Activated CD4-positive, CD25-positive, alpha-beta regulatory T cell (primary cell): ENCODE measurements around the gene C21orf91.
"Not testable (repeated sequence)": the region's sequence is repeated elsewhere in the genome, so short reads cannot be mapped to it uniquely, and the experiment has no call there.

Experiments used
- DNase-seq, 4 experiments: peaks; one replicate each; lab custom pipeline; 2025; lab: John Stamatoyannopoulos, UW

The C21orf91 gene

DNA sequence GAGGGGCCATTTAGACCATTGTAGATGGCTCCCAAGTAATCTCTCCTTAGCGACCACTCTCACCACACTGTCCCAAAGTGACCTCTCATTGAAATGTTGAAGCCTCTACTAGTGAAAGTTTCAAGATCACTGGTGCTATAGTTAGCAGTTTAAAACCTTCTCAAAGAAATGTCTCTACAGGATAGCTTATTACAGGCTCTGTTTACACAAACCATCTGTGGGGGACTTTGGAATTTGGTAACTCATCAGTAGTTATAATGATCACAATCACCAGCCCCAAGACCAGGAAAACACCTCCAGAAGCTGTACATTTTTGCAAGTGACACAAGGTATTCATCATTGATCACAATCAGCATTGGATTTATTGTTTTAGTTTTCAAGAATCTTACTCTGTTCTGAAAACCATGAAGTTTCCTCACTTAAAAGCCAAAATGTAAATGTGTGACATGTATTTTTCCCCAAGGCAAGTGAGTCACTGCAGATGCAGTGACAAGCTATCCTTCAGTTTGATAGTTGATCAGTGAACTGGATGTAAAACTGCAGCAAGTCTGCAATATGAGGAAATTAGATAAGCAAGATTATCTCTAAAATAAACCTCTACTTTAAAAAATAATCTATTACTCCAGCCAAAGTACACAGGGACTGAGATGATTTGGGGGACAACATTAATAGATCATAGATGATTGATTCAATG is 41.9 kb downstream of the C21orf91 start:
- DNase-seq, result no peak

DNA sequence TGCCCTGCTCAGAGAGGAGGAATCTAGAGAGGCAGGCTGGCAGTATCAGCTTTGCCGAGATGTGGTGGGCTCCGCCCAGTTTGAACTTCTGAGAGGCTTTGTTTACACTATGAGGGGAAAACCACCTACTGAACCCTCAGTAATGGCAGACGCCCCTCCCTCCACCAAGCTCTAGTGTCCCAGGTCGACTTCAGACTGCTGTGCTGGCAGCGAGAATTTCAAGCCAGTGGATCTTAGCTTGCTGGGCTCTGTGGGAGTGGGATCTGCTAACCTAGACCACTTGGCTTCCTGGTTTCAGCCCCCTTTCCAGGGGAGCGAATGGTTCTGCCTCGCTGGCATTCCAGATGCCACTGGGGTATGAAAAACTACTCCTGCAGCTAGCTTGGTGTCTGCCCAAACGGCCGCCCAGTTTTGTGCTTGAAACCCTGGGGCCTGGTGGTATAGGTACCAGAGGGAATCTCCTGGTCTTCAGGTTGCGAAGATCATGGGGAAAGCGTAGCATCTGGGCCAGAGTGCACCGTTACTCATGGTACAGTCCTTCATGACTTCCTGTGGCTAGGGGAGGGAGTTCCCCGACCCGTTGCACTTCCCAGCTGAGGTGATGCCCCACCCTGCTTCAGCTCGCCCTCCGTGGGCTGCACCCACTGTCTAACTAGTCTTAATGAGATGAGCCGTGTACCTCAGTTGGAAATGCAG is 43.6 kb downstream of the C21orf91 start:
- peak in 3 of 4 experiments; percentile 18 to 30 (median 23) for DNase-seq

DNA sequence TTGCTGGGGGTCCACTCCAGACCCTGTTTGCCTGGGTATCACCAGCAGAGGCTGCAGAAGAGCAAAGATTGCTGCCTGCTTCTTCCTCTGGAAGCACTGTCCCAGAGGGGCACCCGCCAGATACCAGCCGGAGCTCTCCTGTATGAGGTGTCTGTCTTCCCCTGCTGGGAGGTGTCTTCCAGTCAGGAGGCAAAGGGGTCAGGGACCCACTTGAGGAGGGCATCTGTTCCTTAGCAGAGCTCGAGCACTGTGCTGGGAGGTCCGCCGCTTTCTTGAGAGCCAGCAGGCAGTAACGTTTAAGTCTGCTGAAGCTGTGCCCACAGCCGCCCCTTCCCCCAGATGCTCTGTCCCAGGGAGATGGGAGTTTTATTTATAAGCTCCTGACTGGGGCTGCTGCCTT is 44.1 kb downstream of the C21orf91 start:
- not testable (repeated sequence) for DNase-seq

DNA sequence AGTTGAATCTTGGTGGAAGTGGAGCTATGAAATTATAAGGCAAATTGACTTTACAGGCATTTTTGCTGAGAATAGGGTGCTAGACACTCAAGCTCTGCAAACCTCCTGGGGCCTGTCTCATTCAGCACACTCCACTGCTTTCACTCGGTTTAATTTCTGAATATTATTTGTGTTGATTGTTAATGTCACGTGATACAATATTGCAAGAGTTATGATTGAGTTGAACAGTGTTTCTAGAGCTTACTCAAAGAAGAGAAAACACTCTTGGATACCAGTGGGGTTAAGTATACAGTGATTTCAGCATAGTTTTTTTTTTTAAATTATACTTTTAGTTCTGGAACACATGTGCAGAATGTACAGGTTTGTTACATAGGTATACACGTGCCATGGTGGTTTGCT is 49.7 kb downstream of the C21orf91 start:
- DNase-seq, result no peak

DNA sequence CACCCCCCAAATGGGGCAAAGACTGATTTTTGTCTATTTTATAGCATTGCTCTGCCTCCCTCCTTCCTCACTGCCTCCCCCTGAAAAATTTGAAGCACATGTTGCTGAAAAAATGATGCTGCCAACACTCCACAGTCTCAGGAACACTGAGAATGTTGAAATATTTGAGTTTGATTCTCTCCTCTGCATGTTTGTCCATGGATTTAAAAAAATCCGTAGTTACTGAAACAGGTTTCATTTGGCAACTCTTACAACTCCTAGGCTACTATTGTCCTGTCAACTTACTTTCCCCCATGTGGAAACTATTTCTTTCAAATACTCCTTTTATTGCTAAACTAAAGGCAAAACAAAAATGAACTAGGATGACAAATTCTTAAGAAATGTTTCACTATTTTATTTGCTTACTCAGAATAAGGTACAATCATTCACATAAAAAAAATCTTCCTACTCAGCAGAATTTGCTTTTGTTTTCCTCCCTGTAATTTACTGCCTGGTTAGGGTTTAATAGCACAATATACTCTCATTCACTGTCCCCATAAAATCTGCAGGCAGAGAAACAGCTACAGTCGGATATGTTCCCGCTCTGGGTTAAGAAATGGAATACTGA is 50.2 kb downstream of the C21orf91 start:
- DNase-seq, result no peak

DNA sequence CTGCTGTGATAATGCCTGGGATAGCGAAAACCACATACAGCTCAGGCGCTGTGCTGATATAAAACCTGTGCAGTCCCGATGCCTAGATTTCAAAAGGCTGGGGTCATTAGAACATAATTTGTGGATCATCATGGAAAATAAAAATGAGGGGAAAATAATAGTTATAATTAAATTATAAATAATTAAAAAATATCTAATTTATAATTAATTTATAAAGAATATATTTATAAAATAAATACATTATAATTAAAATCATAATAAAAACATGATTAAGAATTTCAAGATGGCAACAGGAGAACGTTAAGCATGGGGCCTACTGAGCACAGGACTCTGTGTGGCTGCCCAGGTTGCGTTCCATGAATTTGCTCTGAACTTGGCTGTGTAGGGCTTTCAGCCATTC is 53.9 kb downstream of the C21orf91 start:
- no peak for DNase-seq

DNA sequence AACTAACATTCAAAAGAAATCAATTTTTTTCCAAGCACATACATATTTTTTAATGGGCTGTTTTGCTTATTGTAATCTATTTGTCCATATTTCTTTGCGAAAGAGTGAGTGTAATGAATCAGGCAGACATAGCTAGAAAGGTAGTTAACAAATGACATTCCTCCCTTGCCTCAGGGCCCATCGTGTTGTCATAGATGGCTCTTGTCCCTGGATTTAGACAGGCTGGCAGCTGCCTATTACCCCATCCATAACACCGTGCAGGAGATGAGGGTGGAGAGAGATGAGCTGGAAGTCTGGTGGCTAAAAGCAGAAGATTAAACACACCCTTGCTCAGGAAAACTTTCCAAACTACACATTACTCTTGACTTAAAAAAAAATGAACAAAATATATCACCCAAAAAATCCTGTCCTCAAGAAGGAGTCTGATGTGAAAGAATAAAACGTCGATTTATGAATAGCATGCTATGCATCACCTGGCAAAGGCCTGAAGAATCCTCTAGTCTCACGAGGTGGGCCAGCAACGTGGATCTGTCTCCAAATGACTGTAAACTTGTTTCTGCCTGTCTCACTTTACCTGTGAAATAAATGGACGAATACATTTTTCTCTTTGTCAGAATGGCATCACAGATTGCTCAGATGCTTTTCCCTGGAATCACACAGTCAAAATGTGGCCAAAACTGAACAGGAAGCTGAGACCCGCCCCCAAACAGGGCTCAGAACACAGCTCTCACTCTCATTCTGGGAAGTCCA is 55.7 kb downstream of the C21orf91 start:
- no peak for DNase-seq

DNA sequence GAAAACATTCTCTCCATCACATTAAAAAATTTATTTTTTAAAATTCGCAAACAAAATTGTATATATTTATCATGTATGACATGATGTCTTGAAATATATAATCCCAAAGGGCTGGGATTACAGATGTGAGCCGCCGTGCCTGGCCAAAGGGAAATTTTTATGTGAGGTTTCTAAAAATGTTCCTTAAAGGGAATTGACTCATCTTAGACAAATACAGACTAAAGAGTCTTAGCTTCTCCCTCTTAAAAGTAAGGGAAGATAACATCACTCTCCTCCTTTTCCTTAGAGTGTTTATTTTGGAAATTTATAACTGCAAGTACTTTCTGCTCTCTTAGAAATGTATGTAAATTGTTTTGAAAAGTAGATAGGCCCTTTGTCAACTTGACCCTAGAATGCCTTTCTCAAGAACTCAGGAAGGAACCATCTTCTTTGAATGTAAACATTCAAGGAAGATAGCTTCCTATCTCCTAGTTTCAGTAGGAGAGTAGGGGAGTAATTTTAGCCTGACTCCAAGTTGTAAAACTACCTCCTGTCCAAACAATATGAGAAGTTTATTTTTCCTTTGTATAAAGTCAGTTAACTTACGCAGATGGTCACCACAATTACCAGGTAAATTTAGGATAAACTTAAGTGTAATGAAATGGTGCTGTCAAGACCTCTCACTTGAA is 59.5 kb downstream of the C21orf91 start:
- no peak for DNase-seq

DNA sequence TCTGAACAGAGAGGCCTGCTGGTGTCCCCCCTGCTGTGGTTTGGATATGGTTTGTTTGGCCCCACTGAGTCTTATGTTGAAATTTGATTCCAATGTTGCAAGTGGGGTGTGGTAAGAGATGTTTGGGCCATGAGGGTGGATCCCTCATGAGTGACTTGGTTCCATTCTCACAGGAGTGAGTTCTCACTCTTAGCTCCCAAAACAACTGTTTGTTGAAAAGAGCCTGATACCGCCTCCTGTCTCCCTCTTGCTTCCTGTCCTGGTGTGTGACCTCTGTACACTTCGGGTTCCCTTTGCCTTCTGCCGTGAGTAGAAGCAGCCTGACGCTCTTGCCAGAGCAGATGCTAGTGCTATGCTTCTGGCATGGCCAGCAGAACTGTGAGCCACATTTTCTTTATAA is 60.5 kb downstream of the C21orf91 start:
- no peak for DNase-seq

DNA sequence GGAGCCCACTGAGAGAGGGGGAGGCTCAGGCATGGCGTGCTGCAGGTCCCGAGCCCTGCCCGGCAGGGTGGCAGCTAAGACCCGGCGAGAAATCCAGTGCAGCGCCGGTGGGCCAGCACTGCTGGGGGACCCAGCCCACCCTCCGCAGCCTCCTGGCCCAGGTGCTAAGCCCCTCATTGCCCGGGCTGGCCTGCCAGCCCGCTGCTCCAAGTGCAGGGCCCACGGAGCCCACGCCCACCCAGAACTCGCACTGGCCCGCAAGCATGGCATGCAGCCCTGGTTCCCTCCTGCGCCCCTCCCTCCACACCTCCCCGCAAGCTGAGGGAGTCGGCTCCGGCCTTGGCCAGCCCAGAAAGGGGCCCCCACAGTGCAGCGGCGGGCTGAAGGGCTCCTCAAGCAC is 61.5 kb downstream of the C21orf91 start:
- no peak for DNase-seq

DNA sequence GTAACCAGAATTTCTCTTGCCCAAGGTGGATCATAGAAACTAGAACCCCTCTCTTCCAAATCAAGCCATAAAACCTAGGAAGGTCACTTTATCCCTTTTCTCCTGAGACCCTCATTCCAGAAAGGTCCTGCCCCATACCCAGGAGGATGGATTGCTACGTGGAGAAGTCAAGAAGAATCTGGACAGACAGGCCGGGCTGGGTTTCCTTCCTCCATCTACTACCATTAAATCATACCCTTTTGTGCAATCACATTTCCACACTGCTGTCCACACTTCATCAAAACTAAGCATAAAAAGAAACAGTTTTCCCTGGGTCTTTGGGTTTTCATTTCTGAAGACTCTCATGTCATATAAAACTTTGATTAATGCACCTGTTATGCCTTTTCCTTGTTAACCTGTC is 65.4 kb downstream of the C21orf91 start:
- DNase-seq, result no peak

DNA sequence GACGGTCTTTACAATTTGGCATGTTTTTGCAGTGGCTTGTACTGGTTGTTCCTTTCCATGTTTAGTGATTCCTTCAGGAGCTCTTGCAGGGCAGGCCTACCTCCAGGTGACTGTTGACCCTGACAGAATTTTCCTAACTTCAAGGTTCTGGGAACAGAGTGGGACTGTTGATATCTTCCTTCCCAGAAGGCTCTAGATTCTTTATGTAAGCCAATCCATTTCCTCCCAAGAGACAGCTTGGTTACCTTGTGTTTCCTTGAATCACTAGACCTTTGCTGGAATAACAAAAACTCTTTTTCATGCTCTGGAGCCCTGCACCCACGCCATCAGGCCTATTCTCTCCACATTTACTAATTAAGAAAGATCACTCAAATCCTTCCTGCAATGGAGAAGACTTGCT is 67.0 kb downstream of the C21orf91 start:
- DNase-seq, result no peak

DNA sequence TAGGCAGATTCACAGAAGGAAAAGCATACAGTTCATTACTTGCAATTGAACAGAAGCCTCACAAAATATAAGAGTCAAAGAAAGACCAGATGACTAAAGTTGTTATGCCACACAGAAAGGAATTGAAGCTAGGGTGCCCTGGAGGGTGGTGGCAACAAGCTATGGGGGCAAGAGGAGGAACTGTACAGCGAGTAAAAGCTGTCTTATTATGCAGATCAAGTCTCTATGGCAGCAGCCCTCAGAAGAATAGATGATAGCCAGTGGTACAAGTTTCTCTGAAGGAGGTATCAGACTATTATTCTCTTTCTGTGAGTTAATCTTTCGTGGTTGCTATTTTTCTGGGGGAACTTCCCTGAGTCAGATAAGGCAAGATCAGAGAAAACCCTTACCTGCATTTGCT is 72.2 kb downstream of the C21orf91 start:
- no peak for DNase-seq

DNA sequence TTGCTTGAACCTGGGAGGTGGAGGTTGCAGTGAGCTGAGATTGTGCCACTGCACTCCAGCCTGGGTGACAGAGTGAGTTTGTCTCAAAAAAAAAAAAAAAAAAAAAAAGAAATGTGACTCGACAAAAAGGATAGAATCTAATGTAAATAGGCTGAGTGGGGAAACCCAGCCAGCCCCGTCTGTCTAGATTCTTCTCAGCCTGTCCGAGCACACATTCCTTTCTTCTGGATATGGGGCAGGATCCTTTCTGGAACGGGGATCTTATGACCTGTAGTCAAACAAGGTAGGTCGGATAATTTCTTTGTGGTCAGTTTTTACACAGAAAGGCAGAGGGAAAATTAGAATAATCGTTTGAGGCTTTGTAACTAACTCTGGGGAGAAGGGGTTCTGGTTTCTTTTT is 74.1 kb downstream of the C21orf91 start:
- DNase-seq, result no peak

DNA sequence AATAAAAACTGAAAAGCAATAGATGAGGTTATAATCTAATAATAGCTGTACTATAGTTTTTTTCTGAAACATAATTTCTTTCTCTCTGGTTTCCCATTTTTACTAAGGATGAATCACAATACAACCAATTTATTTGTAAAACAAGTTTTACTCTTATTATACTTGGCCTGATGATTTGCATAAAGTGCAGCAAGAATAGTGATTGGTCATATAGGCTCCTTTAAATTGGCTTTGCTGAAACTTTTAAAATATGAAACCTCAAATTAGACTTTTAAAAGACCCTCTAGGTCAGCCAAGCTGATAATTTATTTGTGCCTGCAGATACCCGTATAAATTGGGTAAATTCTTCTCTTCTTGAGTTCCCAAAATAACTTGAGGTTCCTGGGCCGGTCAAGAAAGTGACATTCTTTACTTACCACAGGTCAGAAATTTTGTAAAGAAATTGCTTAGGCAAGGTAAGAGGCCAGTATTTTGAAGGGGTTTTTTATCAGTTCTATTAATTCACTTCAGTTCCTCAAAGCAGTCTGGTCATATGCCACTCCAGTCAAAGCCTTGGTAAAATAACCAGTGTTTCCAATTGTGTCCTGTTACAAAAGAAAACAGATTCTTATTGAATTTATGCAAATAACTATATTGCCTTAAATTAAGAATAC is 76.1 kb downstream of the C21orf91 start:
- no peak for DNase-seq

DNA sequence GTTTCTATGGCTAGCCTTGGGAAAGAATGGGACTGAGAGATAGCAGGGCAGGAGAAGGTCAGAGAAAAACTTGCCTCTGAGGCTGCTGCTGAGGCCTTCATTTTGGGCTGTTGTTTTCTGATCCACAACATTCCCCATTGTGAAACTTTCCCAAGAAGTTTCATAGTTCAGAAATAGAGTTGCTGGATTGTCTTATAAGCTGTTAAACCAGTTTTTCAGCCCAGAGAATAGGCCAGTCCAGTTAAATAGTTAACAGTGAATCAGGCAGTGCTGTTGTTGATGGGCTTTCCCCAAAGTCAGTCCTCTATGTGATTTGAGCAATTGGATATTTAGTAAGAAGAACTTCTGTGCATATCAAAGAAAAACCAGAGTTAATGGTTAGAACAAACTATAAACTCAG is 77.0 kb downstream of the C21orf91 start:
- DNase-seq, result no peak
